Heart left ventricle (tissue), 13 donors: ENCODE data around the gene KLF7.

ENCODE experiments used
- CTCF ChIP-seq, 12 donors: fragments of 200-600 bp; sonication (generic) in 4 of 12; IDR thresholded peaks; one replicate each; pipeline versions ENCODE4 v1.5.0 to v1.8.0; 2018 to 2022; ENCODE audit warnings: antibody characterized with exemption in 12 of 12, mild to moderate bottlenecking in 5 of 12
- POLR2A ChIP-seq, 2 donors: fragments of 450-650 bp; IDR thresholded peaks; one replicate each; pipeline ENCODE4 v1.6.1; 2017; ENCODE audit warnings: antibody characterized with exemption in 2 of 2, mild to moderate bottlenecking in 2 of 2, moderate library complexity in 2 of 2
- donor health status: ischemic (EF 13 %, LVEDD 7.1; RV severe dilation, severe dysfunction).
- donor health status: DM: no; HTN: yes; CAD: no.
- donor health status: DM: no; HTN: no; CAD: no.
- donor health status: ischemic (EF 25% LVEDD 6.9; RV normal size, moderate dysfunction).
- donor health status: ischemic (EF 25% LVEDD 5.7; RV mildly dilated, moderate dysfunction).
- donor health status: ischemic (EF 35%, LVEDD 5.7; RV mildly dilated, moderate dysfunction).
- donor health status: nonischemic (EF 11% LVEDD 7.7; RV severe dilation, severe dysfunction).
- donor health status: DM: yes; HTN: yes; CAD: no.
- donor health status: PGD.
- donor health status: ischemic (EF 29% LVEDD 5.4; RV normal size, mild dysfunction).
- donor health status: nonischemic (EF 23%, LVEDD 6.1; RV moderate dilation, normal function).

DNA sequence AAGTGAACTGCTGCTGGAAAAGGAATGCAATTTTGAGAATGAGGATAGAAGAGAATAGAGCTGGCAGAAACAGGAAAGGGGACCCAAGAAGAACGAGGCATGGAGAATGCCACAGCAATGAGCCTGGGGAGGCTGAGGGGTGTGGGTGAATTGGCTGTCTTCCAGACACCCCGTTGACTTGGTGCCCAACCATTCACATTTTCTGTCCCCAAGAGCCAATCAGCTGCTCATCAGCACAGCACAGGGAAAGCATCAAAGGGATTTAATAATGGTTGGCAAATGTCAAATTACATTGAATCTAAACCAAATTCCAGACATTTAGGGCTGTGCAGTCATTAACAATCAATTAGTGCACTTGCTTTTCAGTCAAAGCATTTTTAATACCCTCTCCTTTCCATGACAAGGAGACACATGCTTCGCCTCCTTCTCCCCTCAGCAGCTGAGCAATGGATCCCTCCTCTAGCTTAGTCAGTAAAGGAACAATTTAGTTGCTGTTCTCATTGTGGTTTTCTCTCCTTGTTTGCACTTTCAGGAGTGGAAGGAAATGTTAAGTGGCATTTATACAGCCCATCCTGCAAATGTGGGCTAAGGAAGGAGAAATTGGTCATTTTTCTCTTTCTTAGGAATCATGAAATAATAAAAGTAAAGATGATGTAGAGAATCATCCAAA, 98.8 kb downstream of the KLF7 start:
- TF ChIP-seq CTCF (IDR thresholded peaks at IDR 0.05) (no peak), POLR2A (IDR thresholded peaks at IDR 0.05) (no peak)
